Activated CD4-positive, alpha-beta T cell treated with anti-CD3 and anti-CD28 coated beads, Interleukin-2, amount 50 U/mL, for 24 hours (primary cell): ENCODE measurements around the gene MSANTD1.

Experiments
- DNase-seq, 2 donors: peaks; one replicate each; pipeline ENCODE4 v3.0.0-alpha.2; 2020; ENCODE audit warnings: low read depth in 1 of 2, low spot score in 1 of 2

The MSANTD1 gene

GRCh38 chr4:3215733-3216132, 33.2 kb upstream of the MSANTD1 start:
- DNase-seq = no peak

GRCh38 chr4:3217266-3217665, 31.7 kb upstream of the MSANTD1 start:
- no peak for DNase-seq

GRCh38 chr4:3217771-3218170, 31.2 kb upstream of the MSANTD1 start:
- no peak for DNase-seq

- no peak for DNase-seq
Observed at GRCh38 chr4:3218824-3219760, 29.9 kb upstream of the MSANTD1 start.

GRCh38 chr4:3219761-3220475, 29.0 kb upstream of the MSANTD1 start:
- DNase-seq = no peak

- DNase-seq = no peak
Observed at GRCh38 chr4:3220476-3221183, 28.3 kb upstream of the MSANTD1 start.

GRCh38 chr4:3221184-3221494, 27.8 kb upstream of the MSANTD1 start:
- no peak for DNase-seq

GRCh38 chr4:3221996-3222395, 27.0 kb upstream of the MSANTD1 start:
- no peak for DNase-seq

GRCh38 chr4:3223346-3223745, 25.6 kb upstream of the MSANTD1 start:
- DNase-seq = no peak

GRCh38 chr4:3223956-3224748, 24.8 kb upstream of the MSANTD1 start:
- DNase-seq = no peak

GRCh38 chr4:3225071-3225850, 23.7 kb upstream of the MSANTD1 start:
- no peak for DNase-seq

GRCh38 chr4:3225936-3226335, 23.0 kb upstream of the MSANTD1 start:
- DNase-seq = no peak

- DNase-seq = no peak
Observed at GRCh38 chr4:3226467-3226866, 22.5 kb upstream of the MSANTD1 start.

- no peak for DNase-seq
Observed at GRCh38 chr4:3226944-3227343, 22.0 kb upstream of the MSANTD1 start.

- no peak for DNase-seq
Observed at GRCh38 chr4:3227878-3228675, 20.9 kb upstream of the MSANTD1 start.

GRCh38 chr4:3228881-3229280, 20.1 kb upstream of the MSANTD1 start:
- DNase-seq = no peak

- no peak for DNase-seq
Observed at GRCh38 chr4:3229328-3229727, 19.6 kb upstream of the MSANTD1 start.

GRCh38 chr4:3229964-3230363, 19.0 kb upstream of the MSANTD1 start:
- DNase-seq = no peak

- DNase-seq = no peak
Observed at GRCh38 chr4:3231471-3231870, 17.5 kb upstream of the MSANTD1 start.

GRCh38 chr4:3232001-3232400, 17.0 kb upstream of the MSANTD1 start:
- DNase-seq = no peak
